GM23248 (cell line): ENCODE data around the gene DPP10. TPM values are rescaled to one million over a fixed set of nuclear protein-coding genes. Genes with fewer than 3 reads are reported as not detected.

Source experiments
- DNase-seq: peaks from one replicate; pipeline ENCODE4 v3.0.0-alpha.2; 2015
- H2AFZ ChIP-seq: fragments of 200-600 bp; sonication (generic); 2 replicates; pipeline ENCODE4 v1.6.1; 2016; ENCODE audit warnings: antibody characterized with exemption
- H3F3A ChIP-seq: fragments of 200-600 bp; sonication (generic); 2 replicates; pipeline ENCODE4 v1.6.1; 2016; ENCODE audit warnings: mild to moderate bottlenecking, antibody characterized with exemption, mixed run types; ENCODE audit not compliant: insufficient read depth
- H3K27ac ChIP-seq: fragments of 200-600 bp; sonication (generic); 2 replicates; pipeline ENCODE4 v1.5.1; 2016; ENCODE audit warnings: mild to moderate bottlenecking
- H3K27me3 ChIP-seq: fragments of 200-600 bp; sonication (generic); replicated peaks from 2 replicates; pipeline ENCODE4 v1.6.1; 2016; ENCODE audit warnings: mild to moderate bottlenecking; ENCODE audit not compliant: insufficient read depth
- H3K36me3 ChIP-seq: fragments of 200-600 bp; sonication (generic); 2 replicates; pipeline ENCODE4 v1.6.1; 2016; ENCODE audit warnings: low read depth, mild to moderate bottlenecking
- H3K4me1 ChIP-seq: fragments of 200-600 bp; sonication (generic); 2 replicates; pipeline ENCODE4 v1.6.1; 2016; ENCODE audit warnings: mild to moderate bottlenecking; ENCODE audit not compliant: insufficient read depth
- H3K4me2 ChIP-seq: fragments of 200-600 bp; sonication (generic); one replicate; pipeline ENCODE4 v1.6.1; 2016; ENCODE audit warnings: mild to moderate bottlenecking; ENCODE audit not compliant: unreplicated experiment
- H3K4me3 ChIP-seq: fragments of 200-600 bp; sonication (generic); 2 replicates; pipeline ENCODE4 v1.5.1; 2016; ENCODE audit warnings: mild to moderate bottlenecking
- H3K79me2 ChIP-seq: fragments of 200-600 bp; sonication (generic); 2 replicates; pipeline ENCODE4 v1.6.1; 2016; ENCODE audit warnings: mild to moderate bottlenecking; ENCODE audit not compliant: insufficient read depth
- H3K9ac ChIP-seq: fragments of 200-600 bp; sonication (generic); 2 replicates; pipeline ENCODE4 v1.6.1; 2016; ENCODE audit warnings: mild to moderate bottlenecking
- H3K9me2 ChIP-seq: fragments of 200-600 bp; sonication (generic); 2 replicates; pipeline ENCODE4 v1.6.1; 2016; ENCODE audit warnings: mixed run types, mild to moderate bottlenecking, moderate library complexity; ENCODE audit not compliant: insufficient read depth
- H3K9me3 ChIP-seq: fragments of 200-600 bp; sonication (generic); one replicate; pipeline ENCODE4 v1.6.1; 2017; ENCODE audit warnings: low read depth
- H4K20me1 ChIP-seq: fragments of 200-600 bp; sonication (generic); 2 replicates; pipeline ENCODE4 v1.6.0; 2016; ENCODE audit not compliant: insufficient read depth
- EZH2 ChIP-seq: fragments of 200-600 bp; sonication (generic); IDR thresholded peaks from 2 replicates; pipeline ENCODE4 v1.6.1; 2018; ENCODE audit warnings: antibody characterized with exemption, mild to moderate bottlenecking; ENCODE audit not compliant: insufficient read depth, poor library complexity, severe bottlenecking
- EZH2phosphoT487 ChIP-seq: fragments of 200-600 bp; sonication (generic); IDR thresholded peaks from 2 replicates; pipeline ENCODE4 v1.6.1; 2018; ENCODE audit warnings: antibody characterized with exemption, moderate library complexity, mild to moderate bottlenecking, low read depth; ENCODE audit not compliant: insufficient read depth
- WGBS, 2 experiments: methylation state at CpG; one replicate each; pipeline ENCODE4 v1.1.6; 2015 to 2017; ENCODE audit warnings: low lambda C conversion rate in 2 of 2, low coverage in 1 of 2; ENCODE audit errors: missing lambda C conversion rate in 2 of 2; 5-methylcytosine and 5-hydroxymethylcytosine counted together
- in situ Hi-C: fragments of 300-500 bp; cut with MboI; formaldehyde crosslinking; loops from 2 replicates; pipeline ENCODE4 v1.15.0; 2020
- polyA plus RNA-seq: library from polyadenylated mRNA; unstranded; fragments of >200 nt; fragmentation: Nextera tagmentation; extraction: Ambion mirVana; gene quantifications from 2 replicates; pipeline ENCODE4 v1.2.1, GENCODE V29; 2016
- total RNA-seq: library from RNA; depleted of rRNA; stranded (reverse); fragments of >200 nt; shearing (Covaris generic); gene quantifications from 2 replicates; pipeline ENCODE4 v1.2.3, GENCODE V29; 2014

Gene DPP10
- total and polyA plus RNA-seq, 2 experiments from 2014 or later, result not detected

DNA sequence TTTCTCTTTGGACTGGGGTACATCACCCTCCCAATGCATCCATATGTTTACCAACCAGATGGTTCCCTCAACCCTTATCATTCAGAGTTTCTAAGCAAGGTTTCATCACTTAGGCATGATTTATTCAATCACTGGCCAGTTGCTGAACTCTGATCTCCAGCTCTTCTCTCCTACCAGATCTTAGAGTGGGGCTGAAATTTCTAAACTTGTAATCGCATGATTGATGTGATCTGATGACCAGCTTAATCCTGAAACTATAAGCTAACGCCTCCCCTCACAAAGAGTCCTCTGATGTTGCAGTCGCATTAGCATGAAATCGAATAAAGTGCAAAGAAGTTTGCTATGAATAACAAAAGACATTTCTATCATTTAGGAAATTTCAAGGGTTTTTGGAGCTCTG is 1082.0 kb downstream of the DPP10 start:
- Histone ChIP-seq H3K4me1 (no peaks in the 10 kb centered on the region), H3K27me3 (no peaks in the 10 kb centered on the region), H4K20me1 (no peaks in the 10 kb centered on the region), H3K9me2 (no peaks in the 10 kb centered on the region), H3K79me2 (no peaks in the 10 kb centered on the region), H3K4me3 (no peak overlapping the region), H3K9me3 (peaks cover 3% of the 10 kb centered on the region), H2AFZ (no peak overlapping the region), H3K4me2 (no peak overlapping the region), H3F3A (no peaks in the 10 kb centered on the region), H3K36me3 (no peaks in the 10 kb centered on the region), H3K9ac (no peak overlapping the region), H3K27ac (no peak overlapping the region)
- 27 to 46% methylated on average over 4 of the region's 4 CpGs for whole genome bisulfite sequencing, 2 experiments
- DNase-seq, result no peak
- in situ Hi-C loops, result no loop called here
- TF ChIP-seq EZH2phosphoT487 (no peak), EZH2 (no peak)

DNA sequence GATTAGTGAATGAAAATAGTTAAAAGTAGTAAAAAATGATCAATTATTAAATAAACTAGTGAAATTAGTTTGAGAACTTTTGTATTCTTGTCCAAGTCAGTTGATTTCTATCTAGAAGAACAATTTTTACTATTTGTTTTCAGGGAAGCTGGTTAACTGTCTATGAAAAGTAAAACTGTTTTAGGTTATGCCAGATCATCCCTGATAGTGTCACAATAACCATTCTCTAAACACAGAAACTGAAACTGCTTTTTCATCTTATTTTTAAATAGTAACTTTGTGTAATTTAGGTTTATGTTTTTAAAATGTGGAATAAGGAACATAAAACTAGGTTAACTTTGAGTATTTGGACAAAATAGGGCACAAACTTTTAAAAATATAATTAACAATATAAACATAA is 1087.2 kb downstream of the DPP10 start:
- Histone ChIP-seq H3K9ac (no peak overlapping the region), H3K27ac (no peak overlapping the region), H2AFZ (no peak overlapping the region), H3K27me3 (no peaks in the 10 kb centered on the region), H3K4me2 (no peak overlapping the region), H3K36me3 (no peaks in the 10 kb centered on the region), H3K9me2 (no peaks in the 10 kb centered on the region), H3F3A (no peaks in the 10 kb centered on the region), H3K4me1 (no peaks in the 10 kb centered on the region), H4K20me1 (no peaks in the 10 kb centered on the region), H3K79me2 (no peaks in the 10 kb centered on the region), H3K9me3 (peaks cover 3% of the 10 kb centered on the region), H3K4me3 (no peak overlapping the region)
- DNase-seq, result no peak
- in situ Hi-C loops, result no loop called here
- no peak for TF ChIP-seq EZH2phosphoT487
- TF ChIP-seq EZH2, result no peak

DNA sequence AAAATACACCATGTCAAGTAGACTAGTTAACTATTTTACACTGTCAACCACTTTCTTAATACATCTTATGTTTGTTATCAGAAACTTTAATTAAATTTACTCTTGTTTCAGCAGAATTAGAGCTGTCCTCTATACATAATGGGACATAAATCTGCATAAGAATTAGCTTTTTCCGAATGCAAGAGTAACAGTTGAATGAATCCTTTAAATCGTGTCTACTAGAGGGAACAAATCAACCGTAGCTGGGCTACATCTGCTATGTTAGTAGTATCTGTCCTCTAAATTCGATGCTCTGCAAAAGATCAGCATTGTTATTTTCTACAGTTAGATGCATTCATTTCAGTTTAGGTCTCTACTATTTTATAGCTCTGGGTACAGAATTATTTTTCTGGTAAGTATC is 1090.6 kb downstream of the DPP10 start:
- no peaks in the 10 kb centered on the region for H3K36me3 ChIP-seq
- no peaks in the 10 kb centered on the region for H3K9me2 ChIP-seq
- H3K27me3 ChIP-seq, result no peaks in the 10 kb centered on the region
- H4K20me1 ChIP-seq, result no peaks in the 10 kb centered on the region
- peaks cover 3% of the 10 kb centered on the region for H3K9me3 ChIP-seq
- H3K4me2 ChIP-seq, result no peak overlapping the region
- in situ Hi-C loops, result no loop called here
- H3K79me2 ChIP-seq, result no peaks in the 10 kb centered on the region
- H3K9ac ChIP-seq, result no peak overlapping the region
- no peak overlapping the region for H3K4me3 ChIP-seq
- H3K27ac ChIP-seq, result no peak overlapping the region
- no peaks in the 10 kb centered on the region for H3F3A ChIP-seq
- WGBS, 2 experiments, result 13 to 21% methylated on average over 4 of the region's 4 CpGs
- DNase-seq, result no peak
- TF ChIP-seq EZH2 (no peak), EZH2phosphoT487 (no peak)
- no peak overlapping the region for H2AFZ ChIP-seq
- H3K4me1 ChIP-seq, result no peaks in the 10 kb centered on the region

DNA sequence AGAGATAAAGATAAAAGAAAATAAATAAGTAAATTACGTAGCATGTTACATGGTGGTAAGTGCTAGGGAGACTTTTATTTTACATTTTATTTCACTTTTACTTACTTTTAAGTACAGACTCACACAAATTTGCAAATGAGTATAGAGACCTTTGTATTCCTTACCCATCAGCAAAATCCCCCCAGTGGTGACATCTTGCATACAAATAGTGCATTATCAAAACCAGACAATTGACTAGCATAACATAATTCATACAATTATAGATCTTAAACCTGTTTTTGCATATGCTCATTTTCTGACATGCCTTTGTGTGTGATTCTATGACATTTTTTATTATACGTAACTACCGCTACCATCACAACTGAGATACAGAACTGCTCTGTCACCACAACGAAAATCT is 1099.4 kb downstream of the DPP10 start:
- no peaks in the 10 kb centered on the region for H3K4me1 ChIP-seq
- H3K36me3 ChIP-seq, result no peaks in the 10 kb centered on the region
- no peak overlapping the region for H2AFZ ChIP-seq
- H3F3A ChIP-seq, result no peaks in the 10 kb centered on the region
- H3K79me2 ChIP-seq, result no peaks in the 10 kb centered on the region
- DNase-seq, result no peak
- no peak overlapping the region for H3K27ac ChIP-seq
- H3K27me3 ChIP-seq, result no peaks in the 10 kb centered on the region
- no peak overlapping the region for H3K4me2 ChIP-seq
- TF ChIP-seq EZH2 (no peak), EZH2phosphoT487 (no peak)
- H4K20me1 ChIP-seq, result no peaks in the 10 kb centered on the region
- 53 to 58% methylated on average over 4 of the region's 4 CpGs for WGBS, 2 experiments
- no peaks in the 10 kb centered on the region for H3K9me3 ChIP-seq
- in situ Hi-C loops, result no loop called here
- no peak overlapping the region for H3K9ac ChIP-seq
- no peak overlapping the region for H3K4me3 ChIP-seq
- H3K9me2 ChIP-seq, result no peaks in the 10 kb centered on the region

DNA sequence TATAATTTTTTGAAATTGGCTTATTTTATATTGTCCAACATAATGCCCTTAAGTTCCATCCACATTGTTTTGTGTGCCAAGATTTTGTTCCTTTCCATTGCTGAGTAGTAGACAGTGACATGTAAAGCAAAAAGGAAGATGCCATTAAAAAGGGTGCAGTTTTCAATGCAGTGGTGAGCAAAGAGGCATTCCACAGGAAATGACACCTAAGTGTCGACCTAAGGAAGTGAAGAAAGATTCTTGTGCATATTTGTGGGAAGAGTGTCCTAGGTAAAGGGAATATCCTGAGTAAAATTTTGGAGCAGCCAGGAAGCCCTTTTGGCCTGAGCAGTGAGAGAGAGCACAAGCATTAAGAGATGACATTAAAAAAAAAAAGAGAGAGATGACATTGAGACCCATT is 1099.9 kb downstream of the DPP10 start:
- WGBS, 2 experiments, result 12 to 18% methylated on average over 1 of the region's 1 CpG

More for the DNA sequence above, 1099.9 kb downstream of the DPP10 start:
- Histone ChIP-seq H3K9me2 (no peaks in the 10 kb centered on the region), H3K27ac (no peak overlapping the region), H3K36me3 (no peaks in the 10 kb centered on the region), H3K9ac (no peak overlapping the region), H3K9me3 (no peaks in the 10 kb centered on the region), H2AFZ (no peak overlapping the region), H3K27me3 (no peaks in the 10 kb centered on the region), H3K4me2 (no peak overlapping the region), H3F3A (no peaks in the 10 kb centered on the region), H4K20me1 (no peaks in the 10 kb centered on the region), H3K79me2 (no peaks in the 10 kb centered on the region), H3K4me1 (no peaks in the 10 kb centered on the region), H3K4me3 (no peak overlapping the region)
- no peak for DNase-seq
- no peak for TF ChIP-seq EZH2phosphoT487
- TF ChIP-seq EZH2, result no peak
- in situ Hi-C loops, result no loop called here
